ENCODE data around the gene GTF2A1L. TPM values are rescaled to one million over a fixed set of nuclear protein-coding genes. Genes with fewer than 3 reads are reported as not detected.

GTF2A1L gene
- total and polyA plus RNA-seq, 2 donors (not counting 3 experiments of a cell fraction or from before 2014, with no cell fraction given): 0.46 TPM; not detected in 1

DNA sequence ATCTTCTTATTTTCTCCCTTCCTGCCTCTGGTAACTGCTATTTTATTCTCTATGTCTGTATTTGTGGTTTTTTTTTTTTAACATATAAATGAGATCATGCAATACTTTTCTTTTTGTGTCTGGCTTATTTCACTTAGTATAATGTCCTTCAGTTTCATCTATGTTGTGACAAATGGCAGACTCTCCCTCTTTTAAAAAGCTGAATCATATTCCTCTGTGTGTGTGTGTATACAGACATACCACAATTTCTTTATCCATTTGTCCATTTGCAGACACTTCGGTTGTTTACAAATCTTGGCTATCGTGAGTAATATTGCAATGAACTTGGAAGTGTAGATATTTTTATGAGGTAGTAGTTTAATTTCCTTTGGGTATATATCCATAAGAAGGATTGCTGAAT is 7.0 kb downstream of the GTF2A1L start:
- no peaks in the 10 kb centered on the region for H3K79me2 ChIP-seq (ENCODE audit: control insufficient read depth, insufficient read depth, low read length)
- H4K20me1 ChIP-seq (replicated peaks; ENCODE audit: control insufficient read depth, extremely low read depth, insufficient read depth, low read length): no peaks in the 10 kb centered on the region
- intact Hi-C loops (cut with micrococcal nuclease) (no loop called here), dilution Hi-C loops (cut with MboI; ENCODE audit: extremely low pct_ligation_motif_present, low sequenced_read_pairs) (no loop called here)
- H3K4me3 ChIP-seq (replicated peaks in 1 of 3; ENCODE audit: insufficient read depth in 1 of 3, low read depth in 1 of 3, low read length in 3 of 3): no peak overlapping the region
- DNase-seq (ENCODE audit: low read depth, low spot score): no peak
- H3K27me3 ChIP-seq (ENCODE audit: control insufficient read depth in 2 of 2, insufficient read depth in 2 of 2, low read length in 2 of 2): no peaks in the 10 kb centered on the region
- H3K4me2 ChIP-seq (ENCODE audit: insufficient read depth, low read length): no peak overlapping the region
- no peaks in the 10 kb centered on the region for H3K4me1 ChIP-seq (ENCODE audit: control insufficient read depth, extremely low read depth, insufficient read depth, low read length)
- H3K9me1 ChIP-seq (replicated peaks; ENCODE audit: control insufficient read depth, extremely low read depth, insufficient read depth, low read length): no peaks in the 10 kb centered on the region
- no peaks in the 10 kb centered on the region for H3K36me3 ChIP-seq (ENCODE audit: control insufficient read depth in 2 of 2, extremely low read depth in 1 of 2, insufficient read depth in 2 of 2, low read length in 2 of 2)
- no peak overlapping the region for H3K9ac ChIP-seq (replicated peaks; ENCODE audit: extremely low read depth, insufficient read depth, low read length)
- FAIRE-seq: no peak
- H2AFZ ChIP-seq (ENCODE audit: low read depth, low read length): no peak overlapping the region
- H3K27ac ChIP-seq (ENCODE audit: insufficient read depth, low read depth, low read length): no peak overlapping the region
- no TSS peak for BruUV-seq (replicated peaks)
- no peak for TF ChIP-seq MYC (IDR thresholded peaks at IDR 0.05; ENCODE audit: low read depth, low read length)
- no peak for TF ChIP-seq FOS (IDR thresholded peaks at IDR 0.05; ENCODE audit: borderline replicate concordance, insufficient read depth, low read length)
- TF ChIP-seq GATA2 (IDR thresholded peaks at IDR 0.05; ENCODE audit: insufficient read depth, insufficient read length, low read depth, low read length): no peak
- no peak for TF ChIP-seq EZH2 (IDR thresholded peaks at IDR 0.05; ENCODE audit: borderline replicate concordance, low read depth, low read length, severe bottlenecking)
- TF ChIP-seq POLR2A (IDR thresholded peaks at IDR 0.05; ENCODE audit: low read depth, low read length): no peak
- no peak for TF ChIP-seq JUN (IDR thresholded peaks at IDR 0.05; ENCODE audit: borderline replicate concordance, insufficient read depth, insufficient read length, low read depth)
- TF ChIP-seq, protein P1, sequence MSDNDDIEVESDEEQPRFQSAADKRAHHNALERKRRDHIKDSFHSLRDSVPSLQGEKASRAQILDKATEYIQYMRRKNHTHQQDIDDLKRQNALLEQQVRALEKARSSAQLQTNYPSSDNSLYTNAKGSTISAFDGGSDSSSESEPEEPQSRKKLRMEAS (IDR thresholded peaks at IDR 0.05; ENCODE audit: insufficient read depth, insufficient read length): no peak
- TF ChIP-seq, protein P2, sequence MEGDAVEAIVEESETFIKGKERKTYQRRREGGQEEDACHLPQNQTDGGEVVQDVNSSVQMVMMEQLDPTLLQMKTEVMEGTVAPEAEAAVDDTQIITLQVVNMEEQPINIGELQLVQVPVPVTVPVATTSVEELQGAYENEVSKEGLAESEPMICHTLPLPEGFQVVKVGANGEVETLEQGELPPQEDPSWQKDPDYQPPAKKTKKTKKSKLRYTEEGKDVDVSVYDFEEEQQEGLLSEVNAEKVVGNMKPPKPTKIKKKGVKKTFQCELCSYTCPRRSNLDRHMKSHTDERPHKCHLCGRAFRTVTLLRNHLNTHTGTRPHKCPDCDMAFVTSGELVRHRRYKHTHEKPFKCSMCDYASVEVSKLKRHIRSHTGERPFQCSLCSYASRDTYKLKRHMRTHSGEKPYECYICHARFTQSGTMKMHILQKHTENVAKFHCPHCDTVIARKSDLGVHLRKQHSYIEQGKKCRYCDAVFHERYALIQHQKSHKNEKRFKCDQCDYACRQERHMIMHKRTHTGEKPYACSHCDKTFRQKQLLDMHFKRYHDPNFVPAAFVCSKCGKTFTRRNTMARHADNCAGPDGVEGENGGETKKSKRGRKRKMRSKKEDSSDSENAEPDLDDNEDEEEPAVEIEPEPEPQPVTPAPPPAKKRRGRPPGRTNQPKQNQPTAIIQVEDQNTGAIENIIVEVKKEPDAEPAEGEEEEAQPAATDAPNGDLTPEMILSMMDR (IDR thresholded peaks at IDR 0.05; ENCODE audit: extremely low read depth in 1 of 2, insufficient read depth in 1 of 2, low read depth in 1 of 2, low read length in 2 of 2): no peak
- TF ChIP-seq POLR2AphosphoS5 (IDR thresholded peaks at IDR 0.05; ENCODE audit: insufficient read depth, low read depth, low read length): no peak
- no peaks in the 10 kb centered on the region for H3K9me3 ChIP-seq (replicated peaks; ENCODE audit: control insufficient read depth, insufficient read depth, low read length)
- CTCF ChIA-PET: no interaction called here
- POLR2A ChIA-PET: no interaction called here
